Measurements from ENCODE around the gene PBXIP1. TPM values are rescaled to one million over a fixed set of nuclear protein-coding genes. Genes with fewer than 3 reads are reported as not detected.

PBXIP1 gene
- total and polyA plus RNA-seq, 10 of the 15 experiments (the other 5 are each of a cell fraction or from before 2014, with no cell fraction given) = 0.63 to 25.6 (median 15.4) TPM

GRCh38 chr1:155002464-155003226 lies 46.7 kb upstream of the PBXIP1 start, which contains the start of gene ZBTB7B:
ZBTB7B (plus strand) TSS chr1:155002802; CDS start chr1:155014661, 11,859 bp downstream.
- H3K9me3 ChIP-seq (replicated peaks; ENCODE audit: control insufficient read depth, insufficient read depth, low read length) = no peaks in the 10 kb centered on the region
- H3K79me2 ChIP-seq (ENCODE audit: control insufficient read depth, insufficient read depth, low read length) = peaks cover 52% of the 10 kb centered on the region
- no peaks in the 10 kb centered on the region; a peak in 1 of 4 replicates for H3K36me3 ChIP-seq (ENCODE audit: control insufficient read depth in 2 of 2, insufficient read depth in 2 of 2, low read length in 1 of 2)
- DNase-seq (ENCODE audit: low read depth, low spot score) = no peak
- ChIA-PET SMC1A (ENCODE audit: uncharacterized antibody, unreplicated experiment) (interaction anchor here (1.3 kb wide), 1 partner anchor 10 kb away, joined by 3 read pairs; no protein-coding TSS in a partner anchor), RAD21 (ENCODE audit: unreplicated experiment) (interaction anchor here (1.1 to 3.3 kb wide), 2 partner anchors 15 to 82 kb away, joined by 5 to 14 read pairs; no protein-coding TSS in a partner anchor), POLR2A (interaction anchor here (0.6 to 1.9 kb wide), 9 partner anchors 14 to 799 kb away, joined by 3 to 8 read pairs (median 4); partner anchors contain the start of genes ADAM15, FLAD1 and SHC1), CTCF (interaction anchor here (0.6 to 11.0 kb wide), 4 partner anchors 14 to 124 kb away, joined by 3 to 226 read pairs (median 30); partner anchors contain the start of genes CKS1B, FLAD1 and SHC1)
- peaks cover 38% of the 10 kb centered on the region for H3K4me1 ChIP-seq (ENCODE audit: control insufficient read depth, insufficient read depth, low read length)
- 0 out of 2 replicates have a peak, but pooled peaks cover 3% of the 10 kb centered on the region for H4K20me1 ChIP-seq (ENCODE audit: control insufficient read depth, insufficient read depth)
- in situ Hi-C loops (cut with MboI) = no loop called here
- peak within 1 kb of the TSS; percentile 91 for H3K27ac ChIP-seq (ENCODE audit: control insufficient read depth, insufficient read depth)
- no peak for FAIRE-seq
- H3K9ac ChIP-seq (ENCODE audit: control insufficient read depth, insufficient read depth, low read length) = peak within 1 kb of the TSS; percentile 85
- WGBS (ENCODE audit: insufficient coverage, insufficient replicate concordance, low lambda C conversion rate, missing lambda C conversion rate) = 0% methylated on average over 24 of the region's 35 CpGs
- BruUV-seq (replicated peaks) = no TSS peak
- ATAC-seq = no peak; the same call in 2 of the 3 replicates
- H2AFZ ChIP-seq (ENCODE audit: control insufficient read depth, low read depth, low read length) = peak within 1 kb of the TSS; percentile 90
- H3K4me2 ChIP-seq (ENCODE audit: control insufficient read depth, insufficient read depth) = peak within 1 kb of the TSS; percentile 98
- no peaks in the 10 kb centered on the region for H3K27me3 ChIP-seq (replicated peaks in 1 of 2; ENCODE audit: control insufficient read depth in 2 of 2, insufficient read depth in 2 of 2, low read length in 1 of 2)
- TF ChIP-seq ZNF207 (IDR thresholded peaks at IDR 0.05; ENCODE audit: borderline replicate concordance) (no peak), MEF2B (IDR thresholded peaks at IDR 0.05; ENCODE audit: partially characterized antibody, poor library complexity, severe bottlenecking) (peak; percentile 9), RAD51 (IDR thresholded peaks at IDR 0.05) (no peak), SP1 (IDR thresholded peaks at IDR 0.05; ENCODE audit: low read depth, low read length) (no peak), IKZF1 (conservative IDR thresholded peaks at IDR 0.05) (peak; percentile 46), E4F1 (IDR thresholded peaks at IDR 0.05; ENCODE audit: borderline replicate concordance, partially characterized antibody) (peak; percentile 6), BCL11A (IDR thresholded peaks at IDR 0.05; ENCODE audit: low read depth, low read length) (no peak), LARP7 (IDR thresholded peaks at IDR 0.05) (peak; percentile 48; the same call in 1 of the 2 replicates), EZH2 (IDR thresholded peaks at IDR 0.05; ENCODE audit: borderline replicate concordance, control insufficient read depth, low read depth, low read length) (no peak), MTA2 (IDR thresholded peaks at IDR 0.05; ENCODE audit: low read depth) (peak; percentile 20; the same call in 1 of the 2 replicates), KAT2A (conservative IDR thresholded peaks at IDR 0.05; ENCODE audit: control insufficient read depth, low read depth, low read length) (no peak), STAT1 (conservative IDR thresholded peaks at IDR 0.05) (no peak), PAX8 (IDR thresholded peaks at IDR 0.05) (no peak), EED (IDR thresholded peaks at IDR 0.05; ENCODE audit: low read depth) (0 out of 2 replicates have a peak, but pooled peaks have one; percentile 18), ASH2L (IDR thresholded peaks at IDR 0.05; ENCODE audit: borderline replicate concordance, low read depth) (no peak), SRF (IDR thresholded peaks at IDR 0.05; ENCODE audit: low read depth in 2 of 2, low read length in 2 of 2) (peak in 1 of 2 experiments; percentile 42; a peak in 1 of 4 replicates)
- H3K4me3 ChIP-seq = peak within 1 kb of the TSS; percentile 99
- intact Hi-C loops (cut with micrococcal nuclease; ENCODE audit: unreplicated experiment) = loop anchor here (2.0 to 5.0 kb wide), 2 partner anchors 14 to 40 kb away; partner anchors contain the start of gene PYGO2
